NK-92 treated with Interleukin-12 subunit alpha and Interleukin-12 subunit beta, amount 100 ng/mL, for 24 hours (cell line): Measurements from ENCODE around the gene KLHL25.

Experiments
- DNase-seq: peaks from one replicate; lab custom pipeline; 2025; lab: John Stamatoyannopoulos, UW

Gene KLHL25

DNA sequence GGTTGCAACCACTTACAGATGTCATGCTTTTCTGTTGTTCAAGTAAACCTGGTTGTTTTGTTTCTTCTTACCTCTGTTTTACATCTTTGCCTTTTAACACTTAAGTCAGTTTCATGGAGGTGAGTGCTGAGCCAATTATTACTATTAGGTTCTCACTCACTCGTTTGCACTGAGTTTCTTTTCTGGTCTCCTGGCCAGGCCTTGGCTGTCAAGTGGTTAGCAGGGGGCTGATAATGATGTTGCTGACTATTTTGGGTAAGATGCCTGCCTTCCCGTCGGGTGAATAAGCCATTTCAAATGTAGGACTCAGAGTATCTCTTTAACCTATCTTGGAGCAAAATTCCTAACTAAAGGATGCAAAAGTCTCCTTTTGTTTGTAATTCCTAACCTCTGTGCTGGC is 78.5 kb downstream of the KLHL25 start:
- DNase-seq, result no peak

DNA sequence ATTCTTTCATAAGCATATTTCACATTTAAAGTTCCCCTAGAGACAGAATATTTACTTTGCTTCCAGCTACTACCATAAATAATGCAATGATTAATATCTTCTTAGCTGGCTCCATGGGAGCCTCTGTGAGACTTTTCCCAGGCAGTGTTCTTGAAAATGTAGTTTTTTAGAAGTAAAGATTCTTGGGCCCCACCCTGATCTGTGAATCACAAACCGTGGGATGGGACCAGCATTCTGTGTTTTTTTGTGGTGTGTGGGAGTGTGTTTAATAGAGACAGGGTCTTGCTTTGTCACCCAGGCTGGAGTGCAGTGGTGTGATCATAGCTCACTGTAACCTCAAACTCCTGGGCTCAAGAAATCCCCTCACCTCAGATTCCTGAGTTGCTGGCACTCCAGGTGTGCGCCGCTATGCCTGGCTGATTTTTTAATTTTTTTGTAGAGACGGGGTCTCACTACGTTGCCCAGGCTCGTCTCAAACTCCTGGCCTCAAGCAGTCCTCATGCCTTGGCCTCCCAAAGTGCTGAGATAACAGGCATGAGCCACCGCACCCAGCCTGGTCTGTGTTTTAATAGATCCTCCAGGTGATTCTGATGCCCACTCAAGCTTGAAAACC is 83.0 kb downstream of the KLHL25 start:
- no peak for DNase-seq

DNA sequence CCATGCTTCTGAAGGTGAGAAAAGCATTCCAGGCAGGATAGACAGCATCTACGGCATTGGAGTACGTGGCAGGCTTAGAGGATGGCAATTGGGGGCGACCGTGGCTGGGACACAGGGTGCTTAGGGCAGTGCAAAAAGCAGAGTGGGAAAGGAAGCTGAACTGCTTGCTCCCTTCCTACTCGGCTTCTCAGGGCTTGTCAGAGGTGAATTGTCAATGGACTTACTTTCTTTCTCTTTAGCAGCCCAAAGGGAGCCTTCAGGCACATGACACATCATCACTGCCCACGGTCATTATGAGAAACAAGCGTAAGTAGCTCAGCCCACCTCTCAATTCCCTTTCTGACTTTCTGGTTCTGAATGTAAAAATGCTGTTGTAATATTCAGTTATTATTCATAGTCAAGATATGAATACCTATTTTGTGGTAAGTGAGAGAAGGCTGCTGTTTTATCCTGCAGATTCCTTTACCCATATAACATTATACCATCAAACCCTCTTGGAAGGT is 84.3 kb downstream of the KLHL25 start:
- no peak for DNase-seq
